Central memory CD8-positive, alpha-beta T cell (primary cell): ENCODE results near the gene R3HDM1.
A peak's percentile ranks its signal among the peaks of the same experiment; 100 is the strongest.

Source experiments
- ATAC-seq: fragments of 150-1000 bp; cut with Tn5 transposase; replicated peaks from 2 replicates; pipeline ENCODE4 v1.10.0; 2022; ENCODE audit warnings: mild to moderate bottlenecking, moderate FRiP score, moderate number of reproducible peaks; ENCODE audit not compliant: poor library complexity, severe bottlenecking; ENCODE audit errors: extremely low read depth
- DNase-seq, 2 donors: peaks; one replicate each; pipeline ENCODE4 v3.0.0; 2021; ENCODE audit warnings: low spot score in 2 of 2
- H3K27ac Mint-ChIP-seq: one replicate; pipeline ENCODE4 v1.8.0; 2022; ENCODE audit warnings: low read depth, mild to moderate bottlenecking, moderate library complexity, mixed read lengths
- H3K27me3 Mint-ChIP-seq: one replicate; pipeline ENCODE4 v1.8.0; 2022; ENCODE audit warnings: mixed read lengths
- H3K36me3 Mint-ChIP-seq: one replicate; pipeline ENCODE4 v1.8.0; 2022; ENCODE audit warnings: mild to moderate bottlenecking, moderate library complexity, mixed read lengths; ENCODE audit not compliant: insufficient read depth
- H3K4me1 Mint-ChIP-seq: one replicate; pipeline ENCODE4 v1.8.0; 2022; ENCODE audit warnings: mixed read lengths
- H3K4me3 Mint-ChIP-seq: one replicate; pipeline ENCODE4 v1.8.0; 2022; ENCODE audit warnings: mild to moderate bottlenecking, moderate library complexity, mixed read lengths
- H3K9me3 Mint-ChIP-seq: one replicate; pipeline ENCODE4 v1.8.0; 2022; ENCODE audit warnings: mixed read lengths

Gene R3HDM1

GRCh38 chr2:135662088-135662487 lies 130.8 kb downstream of the R3HDM1 start:
- Mint-ChIP-seq H3K36me3 (peaks cover 11% of the 10 kb centered on the region), H3K4me1 (peaks cover 11% of the 10 kb centered on the region), H3K27ac (no peak overlapping the region), H3K27me3 (no peaks in the 10 kb centered on the region), H3K9me3 (no peaks in the 10 kb centered on the region), H3K4me3 (no peak overlapping the region)
- ATAC-seq (no peak), DNase-seq (no peak)

- no peaks in the 10 kb centered on the region for H3K27me3 Mint-ChIP-seq
- DNase-seq, result no peak
- H3K4me1 Mint-ChIP-seq, result peaks cover 2% of the 10 kb centered on the region
- H3K4me3 Mint-ChIP-seq, result no peak overlapping the region
- no peaks in the 10 kb centered on the region for H3K9me3 Mint-ChIP-seq
- ATAC-seq, result no peak
- H3K36me3 Mint-ChIP-seq, result peaks cover 9% of the 10 kb centered on the region
- H3K27ac Mint-ChIP-seq, result no peak overlapping the region
Observed at GRCh38 chr2:135663148-135663700, 131.9 kb downstream of the R3HDM1 start.

GRCh38 chr2:135664623-135665068 lies 133.4 kb downstream of the R3HDM1 start:
- Mint-ChIP-seq H3K4me3 (no peak overlapping the region), H3K9me3 (no peaks in the 10 kb centered on the region)
- DNase-seq, result no peak

GRCh38 chr2:135667045-135667444 lies 135.8 kb downstream of the R3HDM1 start:
- Mint-ChIP-seq H3K27me3 (no peaks in the 10 kb centered on the region), H3K9me3 (no peaks in the 10 kb centered on the region), H3K36me3 (peaks cover 13% of the 10 kb centered on the region), H3K4me3 (no peak overlapping the region), H3K4me1 (no peaks in the 10 kb centered on the region), H3K27ac (no peak overlapping the region)
- no peak for DNase-seq
- ATAC-seq, result no peak

More at GRCh38 chr2:135664623-135665068, 133.4 kb downstream of the R3HDM1 start:
- H3K36me3 Mint-ChIP-seq, result peaks cover 10% of the 10 kb centered on the region
- ATAC-seq, result no peak
- no peak overlapping the region for H3K27ac Mint-ChIP-seq
- no peaks in the 10 kb centered on the region for H3K27me3 Mint-ChIP-seq
- H3K4me1 Mint-ChIP-seq, result no peaks in the 10 kb centered on the region

GRCh38 chr2:135674453-135674852 lies 143.2 kb downstream of the R3HDM1 start:
- H3K9me3 Mint-ChIP-seq, result no peaks in the 10 kb centered on the region
- peaks cover 29% of the 10 kb centered on the region for H3K36me3 Mint-ChIP-seq
- ATAC-seq, result no peak
- no peaks in the 10 kb centered on the region for H3K27me3 Mint-ChIP-seq
- H3K4me1 Mint-ChIP-seq, result no peaks in the 10 kb centered on the region
- H3K27ac Mint-ChIP-seq, result no peak overlapping the region
- DNase-seq, result no peak
- no peak overlapping the region for H3K4me3 Mint-ChIP-seq

- ATAC-seq, result no peak
- peaks cover 26% of the 10 kb centered on the region for H3K36me3 Mint-ChIP-seq
- no peak overlapping the region for H3K27ac Mint-ChIP-seq
- H3K27me3 Mint-ChIP-seq, result no peaks in the 10 kb centered on the region
- H3K9me3 Mint-ChIP-seq, result no peaks in the 10 kb centered on the region
- no peak for DNase-seq
- H3K4me3 Mint-ChIP-seq, result no peak overlapping the region
- H3K4me1 Mint-ChIP-seq, result no peaks in the 10 kb centered on the region
Observed at GRCh38 chr2:135676031-135676430, 144.7 kb downstream of the R3HDM1 start.

- ATAC-seq, result no peak
- no peaks in the 10 kb centered on the region for H3K9me3 Mint-ChIP-seq
- H3K4me1 Mint-ChIP-seq, result no peaks in the 10 kb centered on the region
- DNase-seq, result no peak
- peaks cover 19% of the 10 kb centered on the region for H3K36me3 Mint-ChIP-seq
- H3K27me3 Mint-ChIP-seq, result no peaks in the 10 kb centered on the region
- H3K27ac Mint-ChIP-seq, result no peak overlapping the region
- no peak overlapping the region for H3K4me3 Mint-ChIP-seq
Observed at GRCh38 chr2:135679125-135679524, 147.8 kb downstream of the R3HDM1 start.

- no peaks in the 10 kb centered on the region for H3K9me3 Mint-ChIP-seq
- H3K27me3 Mint-ChIP-seq, result no peaks in the 10 kb centered on the region
- no peak overlapping the region for H3K27ac Mint-ChIP-seq
- H3K4me1 Mint-ChIP-seq, result no peaks in the 10 kb centered on the region
- DNase-seq, result no peak
- H3K36me3 Mint-ChIP-seq, result peaks cover 6% of the 10 kb centered on the region
- H3K4me3 Mint-ChIP-seq, result no peak overlapping the region
- no peak for ATAC-seq
Observed at GRCh38 chr2:135685361-135685760, 154.1 kb downstream of the R3HDM1 start.

GRCh38 chr2:135688978-135689377 lies 157.7 kb downstream of the R3HDM1 start:
- no peaks in the 10 kb centered on the region for H3K9me3 Mint-ChIP-seq
- peak overlapping the region; percentile 53 for H3K27ac Mint-ChIP-seq
- DNase-seq (no peak), ATAC-seq (no peak)
- no peak overlapping the region for H3K4me3 Mint-ChIP-seq
- H3K4me1 Mint-ChIP-seq, result no peaks in the 10 kb centered on the region
- no peaks in the 10 kb centered on the region for H3K27me3 Mint-ChIP-seq
- H3K36me3 Mint-ChIP-seq, result peaks cover 8% of the 10 kb centered on the region

GRCh38 chr2:135689679-135690078 lies 158.4 kb downstream of the R3HDM1 start:
- H3K36me3 Mint-ChIP-seq, result peaks cover 7% of the 10 kb centered on the region
- DNase-seq (no peak), ATAC-seq (no peak)
- peak overlapping the region; percentile 6 for H3K4me3 Mint-ChIP-seq
- H3K27ac Mint-ChIP-seq, result peak overlapping the region; percentile 53
- H3K27me3 Mint-ChIP-seq, result no peaks in the 10 kb centered on the region
- no peaks in the 10 kb centered on the region for H3K9me3 Mint-ChIP-seq
- H3K4me1 Mint-ChIP-seq, result no peaks in the 10 kb centered on the region

- Mint-ChIP-seq H3K27ac (peak overlapping the region; percentile 59), H3K4me1 (no peaks in the 10 kb centered on the region), H3K27me3 (no peaks in the 10 kb centered on the region), H3K9me3 (no peaks in the 10 kb centered on the region), H3K4me3 (no peak overlapping the region), H3K36me3 (peaks cover 9% of the 10 kb centered on the region)
- ATAC-seq (no peak), DNase-seq (no peak)
Observed at GRCh38 chr2:135694711-135695110, 163.4 kb downstream of the R3HDM1 start.

- Mint-ChIP-seq H3K27ac (no peak overlapping the region), H3K9me3 (no peaks in the 10 kb centered on the region), H3K36me3 (peaks cover 8% of the 10 kb centered on the region), H3K4me3 (no peak overlapping the region), H3K27me3 (no peaks in the 10 kb centered on the region), H3K4me1 (no peaks in the 10 kb centered on the region)
- no peak for ATAC-seq
- no peak for DNase-seq
Observed at GRCh38 chr2:135698838-135699237, 167.6 kb downstream of the R3HDM1 start.

- H3K27ac Mint-ChIP-seq, result no peak overlapping the region
- no peaks in the 10 kb centered on the region for H3K27me3 Mint-ChIP-seq
Observed at GRCh38 chr2:135701442-135701841, 170.2 kb downstream of the R3HDM1 start.

More at GRCh38 chr2:135701442-135701841, 170.2 kb downstream of the R3HDM1 start:
- no peaks in the 10 kb centered on the region for H3K4me1 Mint-ChIP-seq
- DNase-seq (no peak), ATAC-seq (no peak)
- no peak overlapping the region for H3K4me3 Mint-ChIP-seq
- no peaks in the 10 kb centered on the region for H3K9me3 Mint-ChIP-seq
- peaks cover 2% of the 10 kb centered on the region for H3K36me3 Mint-ChIP-seq
